OCI-LY1 (cell line): Measurements from ENCODE around the gene NAV3.

Source experiments
- H2AFZ ChIP-seq: fragments of 200-600 bp; sonication (generic), shearing (Covaris generic); 2 replicates; pipeline ENCODE4 v1.6.0; 2014; ENCODE audit warnings: antibody characterized with exemption, mild to moderate bottlenecking, low read length
- H3F3A ChIP-seq: fragments of 200-600 bp; sonication (generic), shearing (Covaris generic); 2 replicates; pipeline ENCODE4 v1.6.0; 2014; ENCODE audit warnings: mild to moderate bottlenecking, antibody characterized with exemption, low read length, moderate library complexity; ENCODE audit not compliant: insufficient read depth
- H3K27ac ChIP-seq: fragments of 200-600 bp; sonication (generic); 2 replicates; pipeline ENCODE4 v1.5.1; 2014; ENCODE audit warnings: low read length, mixed run types, mild to moderate bottlenecking, low read depth; ENCODE audit not compliant: poor library complexity, severe bottlenecking
- H3K27me3 ChIP-seq: fragments of 200-600 bp; sonication (generic); 2 replicates; pipeline ENCODE4 v1.6.0; 2014; ENCODE audit warnings: antibody characterized with exemption, mild to moderate bottlenecking, low read length, moderate library complexity; ENCODE audit not compliant: insufficient read depth
- H3K36me3 ChIP-seq: fragments of 200-600 bp; sonication (generic); 2 replicates; pipeline ENCODE4 v1.6.1; 2014; ENCODE audit warnings: mild to moderate bottlenecking, antibody characterized with exemption, low read length, moderate library complexity, mixed read lengths; ENCODE audit not compliant: insufficient read depth
- H3K4me1 ChIP-seq: fragments of 200-600 bp; sonication (generic); 2 replicates; pipeline ENCODE4 v1.5.1; 2014; ENCODE audit warnings: mild to moderate bottlenecking, low read length, moderate library complexity; ENCODE audit not compliant: insufficient read depth, severe bottlenecking
- H3K4me2 ChIP-seq: fragments of 200-600 bp; sonication (generic), shearing (Covaris generic); 2 replicates; pipeline ENCODE4 v1.6.1; 2014; ENCODE audit warnings: low read length
- H3K4me3 ChIP-seq: fragments of 200-600 bp; sonication (generic); 2 replicates; pipeline ENCODE4 v1.5.1; 2014; ENCODE audit warnings: low read length, low read depth, mild to moderate bottlenecking, mixed read lengths; ENCODE audit not compliant: poor library complexity, severe bottlenecking
- H3K79me2 ChIP-seq: fragments of 200-600 bp; shearing (Covaris generic); 2 replicates; pipeline ENCODE4 v1.6.1; 2016; ENCODE audit warnings: mixed run types, low read length, mixed read lengths; ENCODE audit not compliant: insufficient read depth
- H3K9ac ChIP-seq: fragments of 200-600 bp; sonication (generic), shearing (Covaris generic); 2 replicates; pipeline ENCODE4 v1.6.1; 2014; ENCODE audit warnings: mild to moderate bottlenecking, low read length, mixed read lengths
- H3K9me2 ChIP-seq: fragments of 200-600 bp; sonication (generic), shearing (Covaris generic); 2 replicates; pipeline ENCODE4 v1.6.1; 2014; ENCODE audit warnings: low read depth, mild to moderate bottlenecking, low read length, mixed read lengths
- H3K9me3 ChIP-seq: fragments of 200-600 bp; shearing (Covaris generic); 2 replicates; pipeline ENCODE4 v1.6.1; 2014; ENCODE audit warnings: low read length, mixed read lengths
- H4K20me1 ChIP-seq: fragments of 200-600 bp; sonication (generic), shearing (Covaris generic); 2 replicates; pipeline ENCODE4 v1.6.0; 2016; ENCODE audit warnings: mild to moderate bottlenecking, low read length; ENCODE audit not compliant: insufficient read depth
- CTCF ChIP-seq: fragments of 200-600 bp; sonication (generic), shearing (Covaris generic); IDR thresholded peaks from 2 replicates; pipeline ENCODE4 v1.5.1; 2017; ENCODE audit warnings: mild to moderate bottlenecking, antibody characterized with exemption, low read length, moderate library complexity, mixed read lengths
- EZH2 ChIP-seq: fragments of 200-600 bp; sonication (generic), shearing (Covaris generic); IDR thresholded peaks from 2 replicates; pipeline ENCODE4 v1.8.0; 2017; ENCODE audit warnings: borderline replicate concordance, mixed run types, mild to moderate bottlenecking, antibody characterized with exemption, low read length, moderate library complexity, mixed read lengths

NAV3 gene

GRCh38 chr12:78199926-78200325 is 369.2 kb downstream of the NAV3 start:
- Histone ChIP-seq H4K20me1 (no peaks in the 10 kb centered on the region), H3K27ac (no peak overlapping the region), H3K9me3 (no peaks in the 10 kb centered on the region), H3K9ac (no peak overlapping the region), H2AFZ (no peak overlapping the region), H3K36me3 (no peaks in the 10 kb centered on the region), H3F3A (no peaks in the 10 kb centered on the region), H3K4me3 (no peak overlapping the region), H3K4me1 (no peaks in the 10 kb centered on the region), H3K27me3 (no peaks in the 10 kb centered on the region), H3K4me2 (no peak overlapping the region), H3K9me2 (no peaks in the 10 kb centered on the region; the same call in 1 of the 2 replicates), H3K79me2 (no peaks in the 10 kb centered on the region)
- TF ChIP-seq CTCF (no peak), EZH2 (no peak)

GRCh38 chr12:78204926-78205325 is 374.2 kb downstream of the NAV3 start:
- Histone ChIP-seq H3K9me3 (no peaks in the 10 kb centered on the region), H3K27ac (no peak overlapping the region), H3K4me1 (peaks cover 6% of the 10 kb centered on the region), H3K36me3 (no peaks in the 10 kb centered on the region), H3K27me3 (no peaks in the 10 kb centered on the region), H3K4me2 (no peak overlapping the region), H3F3A (no peaks in the 10 kb centered on the region), H3K9ac (no peak overlapping the region), H3K4me3 (no peak overlapping the region), H2AFZ (no peak overlapping the region), H3K9me2 (no peaks in the 10 kb centered on the region), H4K20me1 (no peaks in the 10 kb centered on the region), H3K79me2 (no peaks in the 10 kb centered on the region)
- TF ChIP-seq CTCF, result no peak
- TF ChIP-seq EZH2, result no peak

- H3K27ac ChIP-seq, result no peak overlapping the region
- H4K20me1 ChIP-seq, result no peaks in the 10 kb centered on the region
- H3K4me3 ChIP-seq, result no peak overlapping the region
- peaks cover 32% of the 10 kb centered on the region for H3K4me1 ChIP-seq
- no peak for TF ChIP-seq CTCF
- no peak for TF ChIP-seq EZH2
- H3K79me2 ChIP-seq, result no peaks in the 10 kb centered on the region
- H3K4me2 ChIP-seq, result no peak overlapping the region
- H3F3A ChIP-seq, result no peaks in the 10 kb centered on the region
- no peaks in the 10 kb centered on the region for H3K9me2 ChIP-seq
- H3K9me3 ChIP-seq, result no peaks in the 10 kb centered on the region
- H3K9ac ChIP-seq, result no peak overlapping the region
- H3K27me3 ChIP-seq, result no peaks in the 10 kb centered on the region
- no peak overlapping the region for H2AFZ ChIP-seq
- no peaks in the 10 kb centered on the region for H3K36me3 ChIP-seq
These were observed 377.4 kb downstream of the NAV3 start for GRCh38 chr12:78208092-78208491.
